GM19193 (cell line): ENCODE data around the gene ALG11.

Experiments
- POLR2A ChIP-seq: IDR thresholded peaks from 4 replicates; pipeline ENCODE4 v1.6.1; 2011; ENCODE audit not compliant: insufficient read depth, insufficient read length; ENCODE audit errors: extremely low read depth

Gene ALG11

GRCh38 chr13:51988988-51989618 is 23.1 kb upstream of the ALG11 start:
- TF ChIP-seq POLR2A: no peak

GRCh38 chr13:51993713-51994112 is 18.5 kb upstream of the ALG11 start:
- TF ChIP-seq POLR2A: no peak

- TF ChIP-seq POLR2A: no peak
Observed at GRCh38 chr13:51995677-51996551, 16.3 kb upstream of the ALG11 start.

DNA sequence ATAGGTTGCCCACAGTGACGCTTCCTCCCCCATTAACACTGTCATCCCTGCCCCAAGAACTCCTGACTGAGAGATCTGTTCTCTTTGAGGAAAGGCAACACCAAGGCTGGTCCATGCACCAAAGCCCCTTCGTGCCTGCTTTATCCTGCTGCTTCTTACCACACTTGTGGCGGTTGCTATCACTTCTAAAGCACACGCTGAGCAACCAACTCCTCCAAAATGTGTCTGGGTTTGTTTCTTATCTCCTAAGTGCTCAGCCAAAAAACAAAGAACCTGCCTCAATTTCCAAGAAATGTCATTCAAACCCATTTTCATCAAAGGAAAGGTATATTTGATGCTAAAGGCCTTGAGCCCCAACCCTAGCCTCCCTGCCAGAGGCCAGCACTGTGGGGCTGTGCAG is 15.6 kb upstream of the ALG11 start:
- TF ChIP-seq POLR2A: no peak

DNA sequence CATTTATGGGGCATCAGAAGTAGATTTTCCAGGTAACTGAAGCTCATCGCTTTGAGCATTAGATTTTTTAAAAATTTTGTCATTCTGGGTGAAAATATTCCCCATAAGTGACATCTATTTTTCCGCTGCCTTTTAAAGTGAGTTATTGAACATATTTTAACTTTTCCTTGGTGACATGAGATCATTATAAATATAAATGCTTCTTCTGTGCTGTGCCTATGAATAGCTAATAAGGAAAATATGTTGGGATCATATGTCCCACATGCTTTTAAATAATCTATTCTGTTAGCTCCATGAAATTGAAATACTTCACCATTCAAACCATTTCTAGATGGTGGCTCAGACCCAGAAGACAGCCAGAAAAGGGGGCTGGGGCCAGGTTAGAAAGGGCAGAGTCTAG is 15.0 kb upstream of the ALG11 start:
- TF ChIP-seq POLR2A: no peak

DNA sequence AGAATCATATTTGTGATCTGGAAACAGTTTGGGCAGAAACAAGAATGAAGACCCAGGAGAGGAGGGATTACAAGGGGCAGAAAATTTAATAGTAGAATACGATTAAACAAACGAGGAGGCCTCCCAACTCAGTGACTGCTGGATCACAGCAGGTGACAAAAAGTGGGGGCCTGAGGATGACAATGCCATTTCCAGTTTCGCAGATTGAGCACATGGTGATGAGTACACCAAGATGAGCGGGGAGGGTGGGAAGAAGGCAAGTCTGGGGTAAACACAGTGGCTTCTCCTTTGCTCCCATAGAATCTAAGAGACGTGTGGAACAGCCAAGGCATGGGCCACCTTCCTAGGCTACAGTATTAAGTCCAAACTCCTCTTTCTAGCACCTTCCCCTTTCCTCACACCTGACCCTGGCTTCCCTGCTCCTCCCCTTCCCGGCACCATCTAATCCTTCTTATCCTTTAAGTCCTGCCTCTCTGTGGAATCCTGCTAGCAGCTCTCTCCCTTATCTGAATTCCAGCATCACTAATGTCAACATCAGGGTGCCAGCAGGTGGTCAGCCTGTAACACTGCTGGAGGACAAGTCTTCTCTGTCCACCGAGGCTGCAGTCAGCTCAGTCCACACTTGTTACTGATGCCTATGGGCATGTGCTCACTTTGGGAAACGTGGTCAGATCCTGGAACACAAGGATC is 14.4 kb upstream of the ALG11 start:
- no peak for TF ChIP-seq POLR2A

DNA sequence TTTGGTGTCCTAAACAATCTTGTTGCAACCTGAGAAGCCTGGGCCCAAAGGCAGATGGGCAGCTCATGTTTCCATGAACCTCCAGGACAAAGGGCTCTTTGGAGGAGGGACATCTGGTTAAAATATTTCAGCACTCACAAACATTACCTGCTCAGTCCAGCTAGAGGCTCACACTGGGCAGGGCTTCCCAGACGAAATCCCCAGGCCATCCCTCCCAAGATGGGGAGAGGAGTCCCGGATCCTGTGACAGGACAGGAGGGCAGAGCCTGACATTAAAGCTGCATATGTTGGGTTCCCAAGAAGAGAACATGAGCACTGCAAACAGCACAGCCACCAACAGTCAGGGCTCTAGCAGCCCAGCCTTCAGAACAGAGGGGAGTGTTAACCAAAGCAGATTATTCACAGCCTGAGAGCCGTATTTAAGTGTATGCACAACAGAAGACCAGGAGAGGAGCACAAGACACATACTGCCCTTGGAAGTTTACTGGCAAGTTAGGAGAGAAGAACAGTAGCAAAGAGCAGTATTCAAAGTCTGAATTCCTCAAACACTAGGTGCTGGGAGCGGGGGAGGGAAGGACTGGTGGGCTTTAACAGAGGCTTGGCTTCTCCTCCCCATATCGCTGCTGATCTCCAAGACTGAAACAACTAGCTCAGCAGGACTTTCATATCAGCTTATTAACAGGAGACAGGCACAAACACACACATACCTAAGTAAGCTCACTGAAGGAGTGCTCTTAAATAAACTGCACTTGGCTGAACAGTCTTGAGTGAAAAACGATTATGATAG is 13.3 kb upstream of the ALG11 start:
- TF ChIP-seq POLR2A: no peak

GRCh38 chr13:51999510-51999911 is 12.7 kb upstream of the ALG11 start:
- TF ChIP-seq POLR2A: no peak

DNA sequence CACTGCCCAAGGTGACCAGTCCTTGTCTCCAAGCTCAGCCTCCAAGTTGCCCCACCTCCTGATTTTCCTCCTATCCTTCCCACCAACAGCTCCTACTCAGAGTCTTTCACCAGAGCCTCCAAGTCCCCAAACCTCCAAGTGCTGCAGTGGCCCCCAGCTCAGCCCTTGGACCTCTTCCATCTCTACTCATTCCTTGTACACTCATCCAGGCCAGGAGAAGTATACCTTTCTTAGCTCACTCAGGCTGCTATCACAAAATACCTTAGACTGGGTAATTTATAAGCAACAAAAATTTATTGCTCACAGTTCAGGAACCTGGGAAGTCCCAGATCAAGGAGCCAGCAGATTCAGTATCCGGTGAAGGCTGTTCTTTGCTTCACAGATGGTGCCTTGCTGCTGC is 12.3 kb upstream of the ALG11 start:
- TF ChIP-seq POLR2A: no peak

- no peak for TF ChIP-seq POLR2A
Observed at GRCh38 chr13:52001120-52001731, 11.0 kb upstream of the ALG11 start.

DNA sequence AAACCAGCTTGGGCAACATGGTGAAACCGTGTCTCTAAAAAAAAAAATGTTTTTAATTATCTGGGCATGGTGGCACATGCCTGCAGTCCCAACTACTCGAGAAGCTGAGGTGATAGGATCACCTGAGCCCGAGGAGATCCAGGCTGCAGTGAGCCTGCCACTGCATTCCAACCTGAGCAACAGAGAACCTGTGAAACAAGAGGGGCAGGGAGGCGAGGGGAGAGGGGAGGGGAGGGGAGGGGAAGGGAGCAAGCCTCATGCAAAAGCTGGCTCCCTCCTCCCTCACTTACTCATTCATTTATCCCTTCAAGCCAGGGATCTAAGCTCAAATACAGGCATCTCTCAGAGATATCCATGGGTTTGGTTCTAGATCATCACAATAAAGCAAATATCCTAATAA is 9.8 kb upstream of the ALG11 start:
- no peak for TF ChIP-seq POLR2A

- TF ChIP-seq POLR2A: no peak
Observed at GRCh38 chr13:52003541-52003940, 8.7 kb upstream of the ALG11 start.

- no peak for TF ChIP-seq POLR2A
Observed at GRCh38 chr13:52004511-52005170, 7.6 kb upstream of the ALG11 start.
